ENCODE results near the gene MLLT3. TPM values are rescaled to one million over a fixed set of nuclear protein-coding genes. Genes with fewer than 3 reads are reported as not detected.

MLLT3 gene
- total and polyA plus RNA-seq, 2 of the 8 experiments (the other 6 are each of a cell fraction or from before 2014, with no cell fraction given): 5.9 to 9.6 TPM

DNA sequence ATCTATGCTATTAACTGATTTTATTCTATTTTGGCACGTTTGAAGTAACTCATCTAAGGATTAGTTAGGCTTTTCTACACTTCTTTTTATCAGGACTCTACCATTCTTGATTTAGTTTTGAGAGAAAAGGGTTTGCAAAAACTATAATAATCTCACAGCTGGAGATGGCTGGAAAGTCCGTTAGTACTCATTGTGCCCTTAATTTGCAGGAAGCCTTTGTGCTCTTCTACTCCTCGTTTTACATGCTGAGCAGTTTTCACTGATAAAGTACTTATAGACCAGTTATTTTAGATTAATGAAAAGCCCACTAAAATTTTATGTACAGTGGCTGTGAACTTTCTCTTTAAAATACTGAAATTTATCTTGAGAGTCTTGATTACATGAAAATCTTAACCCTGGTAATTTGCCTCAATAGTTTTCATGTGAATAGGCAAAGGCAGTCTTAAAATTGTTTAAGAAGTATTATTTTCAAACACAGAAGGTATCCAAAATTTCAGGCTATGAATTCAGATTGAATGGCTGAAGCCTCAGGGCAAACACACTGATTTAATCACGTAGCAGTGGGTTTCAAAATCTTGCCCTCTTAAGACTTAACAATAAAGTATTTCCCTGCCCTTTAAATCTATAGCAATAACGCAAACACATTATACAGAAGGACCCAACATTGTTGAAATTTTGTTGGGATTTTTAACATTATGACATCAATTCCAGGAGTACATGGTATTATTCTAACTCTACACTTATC, 18.6 kb downstream of the MLLT3 start:
- WGBS, 2 experiments (ENCODE audit: extremely low coverage in 1 of 2, insufficient coverage in 1 of 2, insufficient read length in 1 of 2, insufficient replicate concordance in 2 of 2, low coverage in 1 of 2, low lambda C conversion rate in 2 of 2, missing lambda C conversion rate in 1 of 2): 49% methylated on average over 5 of the region's 5 CpGs; no CpG with 5 or more reads in 1 of the 2 experiments
- FAIRE-seq: no peak
- Histone ChIP-seq H3K23me2 (ENCODE audit: low read depth, low read length) (no peaks in the 10 kb centered on the region), H3K23ac (ENCODE audit: insufficient read length) (no peak overlapping the region), H3K27me3 (replicated peaks in 1 of 4; ENCODE audit: control insufficient read depth in 3 of 4, extremely low read depth in 1 of 4, insufficient read depth in 3 of 4, low read length in 3 of 4) (no peaks in the 10 kb centered on the region), H2BK5ac (ENCODE audit: low read depth, low read length) (no peak overlapping the region), H3K79me2 (ENCODE audit: control insufficient read depth in 1 of 2, insufficient read depth in 2 of 2, low read length in 2 of 2) (no peaks in the 10 kb centered on the region), H3K4me3 (ENCODE audit: extremely low read depth in 1 of 4, insufficient read depth in 2 of 4, low read depth in 3 of 4, low read length in 4 of 4) (no peak overlapping the region), H4K20me1 (replicated peaks in 1 of 2; ENCODE audit: control insufficient read depth in 1 of 2, insufficient read depth in 2 of 2, low read length in 2 of 2) (no peaks in the 10 kb centered on the region), H3K18ac (ENCODE audit: extremely low read depth, low read length) (no peak overlapping the region), H4K5ac (ENCODE audit: insufficient read length, low read depth, low read length) (no peak overlapping the region), H3K79me1 (ENCODE audit: low read depth, low read length) (no peaks in the 10 kb centered on the region), H3K4ac (replicated peaks; ENCODE audit: insufficient read length, low read depth, low read length) (no peak overlapping the region), H2BK120ac (replicated peaks; ENCODE audit: low read depth, low read length) (no peak overlapping the region), H2BK20ac (ENCODE audit: low read length) (no peak overlapping the region), H3K4me2 (ENCODE audit: insufficient read depth in 1 of 2, low read depth in 2 of 2, low read length in 2 of 2) (no peak overlapping the region), H3K27ac (ENCODE audit: low read depth, low read length) (no peak overlapping the region), H2BK12ac (ENCODE audit: low read depth, low read length) (no peak overlapping the region), H2BK15ac (ENCODE audit: low read length) (no peak overlapping the region), H3K14ac (ENCODE audit: insufficient read length) (no peak overlapping the region), H4K91ac (replicated peaks; ENCODE audit: insufficient read length, low read length) (no peak overlapping the region), H4K8ac (ENCODE audit: extremely low read depth, insufficient read depth, low read length) (no peak overlapping the region), H3K9ac (replicated peaks in 1 of 4; ENCODE audit: extremely low read depth in 1 of 4, low read depth in 3 of 4, low read length in 3 of 4) (no peak overlapping the region), H2AK5ac (ENCODE audit: low read depth, low read length) (no peak overlapping the region), H2AFZ (ENCODE audit: low read length) (no peak overlapping the region), H3K9me3 (ENCODE audit: insufficient read depth in 2 of 2, low read depth in 1 of 2, low read length in 1 of 2) (no peaks in the 10 kb centered on the region), H3K36me3 (ENCODE audit: control insufficient read depth in 2 of 4, insufficient read depth in 4 of 4, low read length in 3 of 4) (no peaks in the 10 kb centered on the region), H3K4me1 (replicated peaks in 1 of 4; ENCODE audit: control insufficient read depth in 3 of 4, insufficient read depth in 4 of 4, low read length in 3 of 4) (no peaks in the 10 kb centered on the region; a peak in 1 of 7 replicates), H3K56ac (replicated peaks; ENCODE audit: insufficient read length, low read depth, low read length) (no peak overlapping the region)
- POLR2A ChIA-PET (ENCODE audit: partially characterized antibody): no interaction called here
- no peak for DNase-seq (ENCODE audit: low read depth in 1 of 2, low spot score in 2 of 2)
- TF ChIP-seq NRF1 (IDR thresholded peaks at IDR 0.05; ENCODE audit: low read depth, low read length) (no peak), HDAC2 (IDR thresholded peaks at IDR 0.05; ENCODE audit: borderline replicate concordance in 1 of 2, low read depth in 2 of 2, low read length in 2 of 2) (no peak), RNF2 (IDR thresholded peaks at IDR 0.05; ENCODE audit: borderline replicate concordance, low read depth, low read length, missing control alignments, poor library complexity, severe bottlenecking) (no peak), YY1 (IDR thresholded peaks at IDR 0.05; ENCODE audit: low read depth, low read length) (no peak), CTBP2 (IDR thresholded peaks at IDR 0.05; ENCODE audit: borderline replicate concordance, insufficient read depth, insufficient read length, low read length) (no peak), POU5F1 (IDR thresholded peaks at IDR 0.05; ENCODE audit: low read depth, low read length) (no peak), SUZ12 (IDR thresholded peaks at IDR 0.05; ENCODE audit: low read length) (no peak), CHD1 (IDR thresholded peaks at IDR 0.05; ENCODE audit: low read depth, low read length) (no peak), HDAC6 (IDR thresholded peaks at IDR 0.05; ENCODE audit: low read depth, low read length) (no peak), ZNF274 (IDR thresholded peaks at IDR 0.05; ENCODE audit: borderline replicate concordance, extremely low read depth, low read length) (no peak), TAF1 (IDR thresholded peaks at IDR 0.05; ENCODE audit: low read depth, low read length) (no peak), MAFK (IDR thresholded peaks at IDR 0.05; ENCODE audit: low read depth, low read length) (no peak)
- CTCF ChIA-PET (ENCODE audit: partially characterized antibody): interaction anchor here (0.9 to 1.0 kb wide), 2 partner anchors 21 to 338 kb away, joined by 3 read pairs; no protein-coding TSS in a partner anchor

Data from H1 (cell line).